Adrenal gland (tissue), 12 donors: Measurements from ENCODE around the gene SMARCAD1. TPM values are rescaled to one million over a fixed set of nuclear protein-coding genes. Genes with fewer than 3 reads are reported as not detected.
"Not testable (repeated sequence)": the region's sequence is repeated elsewhere in the genome, so short reads cannot be mapped to it uniquely, and the experiment has no call there.

Source experiments
- DNase-seq, 7 donors: peaks; one replicate each; pipeline ENCODE4 v3.0.0-alpha.2; 2019 to 2020
- H3K27ac ChIP-seq, 5 donors: fragments of 200-600 bp; sonication (generic) in 4 of 5; 1 replicate in 3 of 5; 2 replicates in 2 of 5; pipeline versions ENCODE4 v1.5.1 to v1.8.0; 2016 to 2020; ENCODE audit warnings: mild to moderate bottlenecking in 1 of 5
- H3K27me3 ChIP-seq: fragments of 200-600 bp; 2 replicates; pipeline ENCODE4 v1.8.0; 2021
- H3K36me3 ChIP-seq, 2 donors: fragments of 200-600 bp; replicated peaks in 1 of 2; 1 replicate in 1 of 2; 2 replicates in 1 of 2; pipeline versions ENCODE4 v1.5.1 to v1.8.0; 2018 to 2022
- H3K4me1 ChIP-seq, 2 donors: fragments of 200-600 bp; replicated peaks in 1 of 2; 1 replicate in 1 of 2; 2 replicates in 1 of 2; pipeline versions ENCODE4 v1.5.1 to v1.8.0; 2018 to 2021
- H3K4me3 ChIP-seq, 4 donors: fragments of 200-600 bp; sonication (generic) in 3 of 4; one replicate each; pipeline ENCODE4 v1.5.1; 2016 to 2018
- H3K9me3 ChIP-seq, 3 donors: fragments of 200-600 bp; sonication (generic) in 1 of 3; replicated peaks in 1 of 3; 1 replicate in 2 of 3; 2 replicates in 1 of 3; pipeline versions ENCODE4 v1.5.1 to v1.8.0; 2016 to 2021
- POLR2A ChIP-seq, 2 donors: fragments of 450-650 bp; IDR thresholded peaks; one replicate each; pipeline ENCODE4 v1.6.1; 2017; ENCODE audit warnings: antibody characterized with exemption in 2 of 2, mild to moderate bottlenecking in 2 of 2, moderate library complexity in 1 of 2
- WGBS, 4 donors: extraction: QIAGEN DNeasy Blood & Tissue Kit in 2 of 4; methylation state at CpG; one replicate each; pipeline versions ENCODE4 v1.1.5 to v1.1.7; 2013 to 2017; 5-methylcytosine and 5-hydroxymethylcytosine counted together
- intact Hi-C, 2 donors: fragments of 100-400 bp; cut with DNase I; formaldehyde crosslinking; loops; one replicate each; pipeline versions ENCODE4 v1.14.1 to v1.15.0; 2022 to 2023
- polyA plus RNA-seq, 3 donors: library from polyadenylated mRNA; stranded (reverse); fragments of 200-250 nt in 2 of 3; fragments of 350-450 nt in 1 of 3; fragmentation: Illumina TruSeq in 1 of 3; extraction: RNeasy Lipid Tissue Mini Kit (QIAGEN cat#74804) in 1 of 3; gene quantifications; one replicate each; pipeline ENCODE4 v1.2.3, GENCODE V29; 2013 to 2014
- total RNA-seq, 9 donors: library from RNA; depleted of rRNA in 4 of 9; stranded (reverse); fragments of >200 nt in 4 of 9; fragments of 120-200 nt in 1 of 9; fragmentation: NEBNext Ultra II Directional in 1 of 9; extraction: Animal tissue kit (Norgen Biotek cat#: 25700) in 1 of 9; gene quantifications; one replicate each; pipeline versions ENCODE4 v1.1.0 to v1.2.4, GENCODE V29; 2013 to 2023
- TF ChIP-seq, protein P1 (sequence below), 6 experiments: fragments of 450-650 bp in 4 of 6; fragments of 200-600 bp in 2 of 6; sonication (generic) in 1 of 6; IDR thresholded peaks; 1 replicate in 5 of 6; 2 replicates in 1 of 6; pipeline versions ENCODE4 v1.5.1 to v1.8.0; 2016 to 2021; ENCODE audit warnings: antibody characterized with exemption in 6 of 6, mild to moderate bottlenecking in 2 of 6, moderate library complexity in 1 of 6
- donor health status: healthy with polysubstance abuse.
- donor health status: Bipolar disorder and iron deficiency.
- donor health status: DM: yes; HTN: yes; CAD: no.
- donor health status: DM: no; HTN: no; CAD: no.
- donor health status: DM: no; HTN: no; CAD: no.
- donor health status: DM: yes; HTN: yes; CAD: no.

Gene SMARCAD1
- total and polyA plus RNA-seq, 12 donors = 9.0 to 51.9 (median 22.2) TPM

DNA sequence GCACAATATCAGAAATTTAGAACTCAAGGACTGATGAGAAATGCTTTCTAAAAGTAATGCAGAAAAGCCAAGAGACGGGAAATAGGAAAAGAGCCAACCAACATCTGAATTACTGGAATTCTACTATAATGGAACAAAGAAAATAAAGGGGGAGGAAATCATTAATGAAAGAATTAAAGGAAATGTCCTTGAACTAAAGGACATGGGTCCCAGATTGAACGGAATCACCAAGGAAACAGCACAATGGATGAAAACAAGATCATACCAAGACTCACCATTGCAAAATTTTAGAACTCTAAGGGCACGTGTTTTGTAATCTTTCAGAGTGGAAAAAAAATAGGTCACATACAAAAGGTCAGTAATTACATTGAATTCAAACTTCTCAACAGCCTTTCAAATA, 99.0 kb downstream of the SMARCAD1 start:
- H3K27me3 ChIP-seq = no peaks in the 10 kb centered on the region
- peaks cover 9 to 16% of the 10 kb centered on the region in 2 donors for H3K4me1 ChIP-seq
- H3K9me3 ChIP-seq = no peaks in the 10 kb centered on the region
- H3K27ac ChIP-seq = no peak overlapping the region
- no peaks in the 10 kb centered on the region for H3K36me3 ChIP-seq
- TF ChIP-seq, protein P1, sequence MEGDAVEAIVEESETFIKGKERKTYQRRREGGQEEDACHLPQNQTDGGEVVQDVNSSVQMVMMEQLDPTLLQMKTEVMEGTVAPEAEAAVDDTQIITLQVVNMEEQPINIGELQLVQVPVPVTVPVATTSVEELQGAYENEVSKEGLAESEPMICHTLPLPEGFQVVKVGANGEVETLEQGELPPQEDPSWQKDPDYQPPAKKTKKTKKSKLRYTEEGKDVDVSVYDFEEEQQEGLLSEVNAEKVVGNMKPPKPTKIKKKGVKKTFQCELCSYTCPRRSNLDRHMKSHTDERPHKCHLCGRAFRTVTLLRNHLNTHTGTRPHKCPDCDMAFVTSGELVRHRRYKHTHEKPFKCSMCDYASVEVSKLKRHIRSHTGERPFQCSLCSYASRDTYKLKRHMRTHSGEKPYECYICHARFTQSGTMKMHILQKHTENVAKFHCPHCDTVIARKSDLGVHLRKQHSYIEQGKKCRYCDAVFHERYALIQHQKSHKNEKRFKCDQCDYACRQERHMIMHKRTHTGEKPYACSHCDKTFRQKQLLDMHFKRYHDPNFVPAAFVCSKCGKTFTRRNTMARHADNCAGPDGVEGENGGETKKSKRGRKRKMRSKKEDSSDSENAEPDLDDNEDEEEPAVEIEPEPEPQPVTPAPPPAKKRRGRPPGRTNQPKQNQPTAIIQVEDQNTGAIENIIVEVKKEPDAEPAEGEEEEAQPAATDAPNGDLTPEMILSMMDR (IDR thresholded peaks at IDR 0.05) = no peak
- no peak for TF ChIP-seq POLR2A (IDR thresholded peaks at IDR 0.05)
- intact Hi-C loops = loop anchor here in 1 of 2 donors (10.0 kb wide), 1 partner anchor 288 kb away; no protein-coding TSS in a partner anchor
- 26 to 35% (median 28%) methylated on average over 3 of the region's 3 CpGs for WGBS, 4 donors
- no peak overlapping the region for H3K4me3 ChIP-seq
- peak in 1 of 7 donors; percentile 3 for DNase-seq

DNA sequence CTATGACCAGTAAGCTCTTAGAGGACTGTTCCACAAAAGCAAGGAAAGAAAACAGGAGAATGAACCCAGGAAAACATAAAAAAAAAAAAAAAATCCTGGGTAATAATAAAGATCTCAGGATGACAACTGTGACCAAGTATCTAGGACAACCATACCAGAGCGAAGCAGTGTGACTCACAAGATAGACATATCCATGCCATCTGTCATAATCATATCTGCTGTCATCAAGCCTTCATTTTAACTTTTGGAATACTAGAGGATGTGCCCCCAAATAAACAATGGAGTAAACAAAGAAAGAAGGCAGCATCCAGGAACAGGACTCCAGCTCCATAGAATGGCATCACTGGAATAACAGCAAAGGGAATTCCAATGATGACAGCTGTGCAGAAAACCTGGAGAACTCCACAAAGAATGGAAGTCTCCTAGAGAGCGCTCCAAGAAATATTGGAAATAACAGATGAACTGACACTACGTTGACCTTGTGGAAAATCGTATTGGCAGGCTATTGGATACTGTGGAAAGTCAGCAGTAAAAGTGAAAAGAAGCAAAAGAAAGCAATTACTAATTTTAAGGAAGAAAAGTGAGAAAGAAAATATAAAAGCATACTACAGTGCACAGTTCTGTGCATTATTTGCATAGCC, 99.7 kb downstream of the SMARCAD1 start:
- Histone ChIP-seq H3K36me3 (no peaks in the 10 kb centered on the region), H3K4me1 (peaks cover 9 to 16% of the 10 kb centered on the region in 2 donors), H3K4me3 (no peak overlapping the region), H3K9me3 (no peaks in the 10 kb centered on the region), H3K27me3 (no peaks in the 10 kb centered on the region), H3K27ac (no peak overlapping the region)
- WGBS, 4 donors = 62 to 67% (median 64%) methylated on average over 4 of the region's 4 CpGs
- intact Hi-C loops = loop anchor here in 1 of 2 donors (10.0 kb wide), 1 partner anchor 287 kb away; no protein-coding TSS in a partner anchor
- TF ChIP-seq, protein P1 (IDR thresholded peaks at IDR 0.05) = no peak
- TF ChIP-seq POLR2A (IDR thresholded peaks at IDR 0.05) = no peak
- DNase-seq = no peak

DNA sequence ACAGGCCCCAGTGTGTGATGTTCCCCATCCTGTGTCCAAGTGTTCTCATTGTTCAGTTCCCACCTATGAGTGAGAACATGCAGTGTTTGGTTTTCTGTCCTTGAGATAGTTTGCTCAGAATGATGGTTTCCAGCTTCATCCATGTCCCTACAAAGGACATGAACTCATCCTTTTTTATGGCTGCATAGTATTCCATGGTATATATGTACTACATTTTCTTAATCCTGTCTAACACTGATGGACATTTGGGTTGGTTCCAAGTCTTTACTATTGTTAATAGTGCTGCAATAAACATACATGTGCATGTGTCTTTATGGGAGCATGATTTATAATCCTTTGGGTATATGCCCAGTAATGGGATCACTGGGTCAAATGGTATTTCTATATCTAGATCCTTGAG, 112.3 kb downstream of the SMARCAD1 start:
- H3K27me3 ChIP-seq, H3K9me3 ChIP-seq, H3K36me3 ChIP-seq, DNase-seq, H3K27ac ChIP-seq, intact Hi-C loops, H3K4me1 ChIP-seq, H3K4me3 ChIP-seq: not testable (repeated sequence)

DNA sequence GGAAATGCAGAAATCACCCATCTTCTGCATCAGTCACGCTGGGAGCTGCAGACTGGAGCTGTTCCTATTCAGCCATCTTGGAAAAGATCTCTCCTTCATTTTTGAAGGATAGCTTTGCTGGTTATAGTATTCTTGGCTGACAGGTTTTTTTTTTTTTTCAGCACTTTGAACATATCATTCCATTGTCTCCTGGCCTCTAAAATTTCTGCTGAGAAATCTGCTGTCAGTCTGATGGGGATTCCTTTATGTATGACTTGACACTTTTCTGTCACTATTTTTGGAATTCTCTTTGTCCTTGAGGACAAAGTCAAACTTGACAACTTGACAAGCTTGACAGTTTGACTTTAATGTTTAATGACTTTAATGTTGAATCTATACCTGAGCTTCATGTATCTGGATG, 118.2 kb downstream of the SMARCAD1 start:
- Histone ChIP-seq H3K4me3 (no peak overlapping the region), H3K27ac (no peak overlapping the region), H3K9me3 (no peaks in the 10 kb centered on the region), H3K36me3 (no peaks in the 10 kb centered on the region), H3K4me1 (no peaks in the 10 kb centered on the region), H3K27me3 (no peaks in the 10 kb centered on the region)
- intact Hi-C loops = no loop called here
- no peak for DNase-seq
- 88 to 100% (median 89%) methylated on average over 1 of the region's 1 CpG for WGBS, 4 donors
- TF ChIP-seq POLR2A (IDR thresholded peaks at IDR 0.05) = no peak
- TF ChIP-seq, protein P1 (IDR thresholded peaks at IDR 0.05) = no peak

DNA sequence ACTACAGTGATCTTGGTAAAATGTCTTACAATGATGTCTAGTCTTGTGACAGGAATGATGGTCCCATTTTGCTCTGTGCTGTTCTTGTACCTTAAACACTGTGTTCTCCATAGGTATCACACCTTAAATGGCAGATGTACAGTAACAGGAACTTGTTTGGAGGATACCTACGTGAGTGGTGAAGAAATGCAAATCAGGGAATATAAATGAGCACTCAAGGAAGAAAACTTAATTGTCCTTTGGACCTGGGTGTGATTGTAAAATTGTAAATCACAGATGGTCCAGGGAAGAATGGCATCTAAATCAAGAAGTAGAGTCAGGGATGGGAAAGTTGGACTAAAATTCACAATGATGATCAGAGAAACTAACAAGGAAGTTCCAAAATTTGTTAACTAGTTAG, 122.3 kb downstream of the SMARCAD1 start:
- no peaks in the 10 kb centered on the region for H3K36me3 ChIP-seq
- DNase-seq = no peak
- H3K27ac ChIP-seq = no peak overlapping the region
- H3K4me1 ChIP-seq = no peaks in the 10 kb centered on the region
- no peak for TF ChIP-seq POLR2A (IDR thresholded peaks at IDR 0.05)
- TF ChIP-seq, protein P1 (IDR thresholded peaks at IDR 0.05) = no peak
- no peak overlapping the region for H3K4me3 ChIP-seq
- no peaks in the 10 kb centered on the region for H3K27me3 ChIP-seq
- no peaks in the 10 kb centered on the region for H3K9me3 ChIP-seq
- intact Hi-C loops = no loop called here
- 43 to 59% (median 51%) methylated on average over 1 of the region's 1 CpG for WGBS, 4 donors
